NAMALWA (cell line): ENCODE data around the gene FAM217B.
"Not testable (repeated sequence)": the region's sequence is repeated elsewhere in the genome, so short reads cannot be mapped to it uniquely, and the experiment has no call there.

ENCODE experiments used
- DNase-seq: peaks from one replicate; pipeline ENCODE4 v3.0.0-alpha.2; 2015; ENCODE audit warnings: low spot score

FAM217B gene

GRCh38 chr20:59938696-59939051, 1.5 kb upstream of the FAM217B start:
- no peak for DNase-seq

DNA sequence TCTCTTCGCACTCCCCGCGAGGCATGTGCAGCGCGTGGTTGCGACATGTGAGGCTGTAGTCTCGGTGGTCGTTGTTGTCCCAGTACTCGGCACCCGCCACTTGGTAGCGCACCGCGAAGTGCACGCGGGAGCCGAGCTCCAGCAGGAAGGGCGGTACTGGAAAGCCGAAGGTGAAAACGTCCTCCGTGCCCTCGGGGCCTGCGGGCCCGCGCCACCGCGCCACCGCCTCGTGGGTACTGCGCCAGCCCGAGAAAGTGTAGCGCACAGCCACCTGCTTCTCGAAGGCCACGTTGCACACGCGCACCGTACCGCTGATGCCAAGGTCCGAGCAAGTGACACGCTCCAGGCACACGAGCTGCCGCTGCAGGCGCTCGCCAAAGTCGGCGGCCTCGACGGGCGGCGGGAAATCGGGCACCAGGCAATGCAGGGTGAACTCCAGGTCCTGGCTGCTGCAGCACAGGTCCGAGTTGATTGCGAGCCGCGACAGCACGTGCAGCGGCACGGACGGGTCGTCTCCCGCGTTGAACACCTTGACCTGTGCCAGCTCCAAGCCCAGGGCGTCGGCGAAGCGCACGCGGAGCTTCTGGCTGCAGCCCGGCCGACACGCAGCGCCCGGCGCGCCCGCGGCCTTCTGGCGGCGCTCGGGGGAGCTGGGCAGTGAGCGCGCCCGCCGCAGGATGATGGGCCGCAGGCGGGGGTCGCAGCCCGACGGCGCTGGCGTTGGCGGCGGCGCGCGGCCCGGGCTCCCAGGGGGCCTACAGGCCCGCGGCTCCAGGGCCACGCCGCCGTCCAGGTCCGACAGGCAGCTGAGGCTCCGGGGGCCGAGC, 924 bp upstream of the FAM217B start:
- no peak for DNase-seq

DNA sequence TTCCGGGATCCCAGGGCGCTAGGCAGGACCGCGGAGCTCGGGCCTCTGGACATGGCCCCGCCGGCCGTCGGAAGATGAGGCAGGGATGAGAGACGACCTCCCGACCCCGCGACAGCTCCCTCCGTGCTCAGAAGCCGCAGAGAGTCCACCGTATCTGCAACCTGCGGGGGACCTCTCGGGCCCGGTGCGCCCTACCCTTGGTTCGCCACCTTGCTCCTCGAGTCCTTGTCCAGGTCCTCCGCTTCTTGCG, 385 bp upstream of the FAM217B start:
- no peak for DNase-seq

GRCh38 chr20:59940956-59941294, 736 bp downstream of the FAM217B start:
- DNase-seq: no peak

GRCh38 chr20:59942245-59942644, 2.1 kb downstream of the FAM217B start:
- no peak for DNase-seq

DNA sequence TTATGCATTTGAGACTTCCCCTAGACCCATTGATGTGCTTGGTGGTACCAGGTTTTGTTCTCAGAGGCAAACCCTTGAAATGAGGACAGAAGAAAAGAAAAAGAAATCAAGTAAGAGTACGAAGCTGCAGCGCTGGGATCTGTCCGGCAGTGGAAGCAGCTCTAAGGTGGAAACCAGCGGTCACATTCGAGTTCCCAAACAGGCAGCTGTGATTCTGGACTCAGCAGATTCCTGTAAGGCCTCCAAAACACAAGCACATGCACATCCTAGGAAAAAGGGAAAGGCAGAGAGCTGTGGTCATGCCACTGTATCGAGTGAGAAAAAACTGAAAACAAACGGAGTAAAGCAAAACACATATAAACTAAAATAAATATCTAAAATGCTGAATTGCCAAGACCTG, 4.5 kb downstream of the FAM217B start:
- no peak for DNase-seq

- no peak for DNase-seq
Observed at GRCh38 chr20:59945175-59945574, 5.0 kb downstream of the FAM217B start.

DNA sequence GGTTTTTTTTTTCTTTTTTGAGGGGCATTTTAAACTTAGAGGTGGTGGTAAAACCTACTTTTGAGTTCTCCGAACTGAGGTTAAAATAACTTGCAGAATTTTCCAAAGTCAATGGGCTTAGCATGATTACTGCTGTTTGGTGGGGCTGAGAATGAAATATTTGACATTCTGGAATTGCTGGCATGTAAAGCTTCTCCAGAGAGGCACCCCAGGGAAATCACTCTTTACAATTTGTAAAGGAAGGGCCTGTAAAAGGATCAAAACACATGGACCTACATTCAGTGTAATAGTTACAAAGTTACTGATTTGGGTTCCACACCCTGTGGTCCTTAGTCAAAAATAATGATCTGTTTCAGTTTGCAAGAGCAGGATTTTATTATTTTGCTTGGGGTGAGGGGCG, 5.5 kb downstream of the FAM217B start:
- no peak for DNase-seq

- no peak for DNase-seq
Observed at GRCh38 chr20:59947376-59947775, 7.2 kb downstream of the FAM217B start.

DNA sequence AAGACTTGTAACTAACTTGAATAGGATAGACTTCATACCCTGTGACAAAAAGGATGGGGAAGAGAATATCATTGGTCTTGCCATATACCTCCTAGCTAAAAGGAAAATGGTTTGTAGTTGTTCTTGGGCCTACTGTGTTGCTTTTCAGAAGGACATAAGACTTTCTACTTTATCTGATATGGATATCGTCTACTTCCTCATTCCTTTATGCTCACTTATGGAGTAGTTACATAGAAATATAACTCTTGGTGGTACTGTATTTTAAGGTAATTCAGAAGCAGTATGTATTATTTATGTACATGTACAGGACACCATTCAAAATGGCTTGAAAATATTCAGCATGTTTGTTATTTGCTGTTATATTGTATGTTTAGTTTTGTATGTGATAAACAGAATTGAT, 8.0 kb downstream of the FAM217B start:
- peak; percentile 6 for DNase-seq

DNA sequence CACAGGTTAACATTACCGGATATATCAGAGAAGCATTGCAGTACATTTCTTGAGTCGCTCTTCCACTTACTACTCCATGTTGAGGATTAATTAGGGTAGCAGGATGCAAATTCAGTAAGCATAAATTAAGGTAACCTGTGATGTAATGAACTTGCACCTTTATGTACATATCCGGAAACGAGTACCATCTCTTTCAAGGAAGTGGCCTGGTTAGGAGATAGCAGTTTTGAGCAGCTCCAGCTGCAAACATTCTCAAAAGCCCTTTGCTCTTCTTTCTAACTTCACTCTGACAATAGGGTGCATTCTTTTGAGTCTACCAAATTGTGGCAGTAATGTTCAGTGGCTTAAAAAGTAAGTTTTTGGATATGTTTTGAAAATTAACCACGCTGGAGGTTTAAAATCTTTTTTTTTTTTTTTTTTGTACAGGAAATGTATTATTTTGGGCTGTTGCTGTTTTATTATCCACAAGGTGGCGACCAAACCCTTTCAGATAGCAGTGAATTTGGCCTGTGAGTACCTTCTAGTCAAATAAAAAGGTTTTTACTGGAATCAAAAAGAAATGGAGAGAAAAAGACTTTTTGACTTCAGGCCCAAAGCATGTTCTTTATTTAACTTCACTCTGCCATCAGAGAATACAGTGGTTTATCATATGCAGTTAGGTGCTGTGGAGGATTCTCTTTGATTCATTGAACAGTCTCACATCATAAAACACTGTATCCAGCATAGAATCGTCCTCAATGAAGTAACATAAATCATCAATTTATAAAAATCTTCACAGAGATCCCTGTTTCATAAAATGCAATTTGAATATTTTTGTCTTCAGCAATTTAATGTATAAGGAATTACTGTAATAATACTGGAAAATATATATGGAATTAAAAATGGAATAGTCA, 8.9 kb downstream of the FAM217B start:
- peak; percentile 78 for DNase-seq

- no peak for DNase-seq
Observed at GRCh38 chr20:59949911-59950310, 9.7 kb downstream of the FAM217B start.

GRCh38 chr20:59954718-59955117, 14.5 kb downstream of the FAM217B start:
- no peak for DNase-seq

- peak; percentile 61 for DNase-seq
Observed at GRCh38 chr20:59955131-59955796, 15.1 kb downstream of the FAM217B start.

DNA sequence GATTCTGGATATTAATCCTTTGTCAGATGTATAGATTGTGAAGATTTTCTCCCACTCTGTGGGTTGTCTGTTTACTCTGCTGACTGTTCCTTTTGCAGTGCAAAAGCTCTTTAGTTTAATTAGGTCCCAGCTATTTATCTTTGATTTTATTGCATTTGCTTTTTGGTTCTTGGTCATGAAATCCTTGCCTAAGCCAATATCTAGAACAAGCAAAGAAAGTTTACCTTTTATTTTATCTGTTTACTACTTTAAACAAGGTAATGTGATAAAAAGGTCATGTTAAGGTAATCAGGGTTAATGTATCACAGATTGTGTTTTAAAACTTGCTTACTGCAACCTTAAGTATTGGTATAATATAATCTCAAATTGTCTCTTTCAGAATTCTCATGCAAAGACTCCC, 17.4 kb downstream of the FAM217B start:
- DNase-seq: not testable (repeated sequence)

DNA sequence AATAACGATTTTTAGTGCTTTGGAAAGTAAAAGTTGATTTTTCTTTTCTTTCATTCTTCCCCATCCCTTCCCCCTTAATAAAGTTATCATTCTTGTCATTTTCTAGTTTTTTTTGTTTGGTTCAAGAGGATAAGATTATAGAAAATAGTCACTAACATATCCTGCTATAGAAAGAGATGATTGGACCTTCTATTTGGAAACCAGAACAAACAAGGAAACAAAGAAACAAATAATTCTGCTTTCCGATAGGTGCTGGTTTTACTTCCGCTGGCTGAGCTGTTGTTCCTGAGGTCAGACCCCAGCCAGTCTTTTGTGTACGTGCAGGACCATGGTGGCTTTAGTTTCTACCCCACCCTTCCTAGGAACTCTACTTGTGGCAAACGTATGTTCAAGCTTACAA, 17.9 kb downstream of the FAM217B start, which contains the start of gene CDH26:
Gene CDH26, plus strand, starts transcription at position 301 of the 400 bp plus-strand sequence. CDS start 304 bp downstream, outside the sequence.
- no peak for DNase-seq

DNA sequence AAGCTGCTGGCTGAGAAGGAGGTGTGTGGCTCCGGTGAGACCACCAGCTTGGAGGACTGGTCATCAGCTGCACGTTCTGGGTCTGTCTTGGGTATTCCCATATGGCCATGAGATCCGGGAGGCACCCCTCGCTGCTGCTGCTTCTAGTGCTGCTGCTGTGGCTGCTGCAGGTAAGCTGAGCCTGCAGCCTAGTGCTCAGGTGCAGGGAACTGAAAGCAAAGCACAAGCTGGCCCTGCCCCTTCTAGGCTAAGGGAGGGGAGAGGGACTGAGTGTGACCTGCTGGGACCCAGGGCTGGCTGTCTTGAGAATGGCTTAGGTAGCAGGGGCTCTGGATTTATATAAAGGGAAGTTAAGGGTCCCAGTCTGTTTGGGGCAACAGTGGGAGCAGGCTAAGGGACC, 18.4 kb downstream of the FAM217B start:
- DNase-seq: no peak

GRCh38 chr20:59961423-59961822, 21.2 kb downstream of the FAM217B start:
- DNase-seq: no peak

DNA sequence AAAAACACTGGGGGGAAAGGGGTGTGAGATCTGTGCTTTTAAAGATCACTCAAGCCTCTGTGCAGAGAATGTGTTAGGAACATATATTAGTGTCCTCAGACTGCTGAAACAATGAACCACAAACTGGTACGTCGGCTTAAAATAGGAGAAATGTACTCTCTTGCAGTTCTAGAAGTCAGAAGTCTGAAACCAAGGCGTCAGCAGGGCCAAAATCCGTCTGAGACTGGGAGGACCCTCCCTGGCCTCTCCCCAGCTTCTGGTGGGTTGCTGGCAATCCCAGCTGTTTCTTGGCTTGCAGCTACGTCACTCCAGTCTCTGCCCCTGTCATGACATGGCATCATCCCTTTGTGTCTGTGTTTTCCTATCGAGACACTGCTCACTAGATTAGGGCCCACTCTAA, 22.0 kb downstream of the FAM217B start:
- DNase-seq: no peak

DNA sequence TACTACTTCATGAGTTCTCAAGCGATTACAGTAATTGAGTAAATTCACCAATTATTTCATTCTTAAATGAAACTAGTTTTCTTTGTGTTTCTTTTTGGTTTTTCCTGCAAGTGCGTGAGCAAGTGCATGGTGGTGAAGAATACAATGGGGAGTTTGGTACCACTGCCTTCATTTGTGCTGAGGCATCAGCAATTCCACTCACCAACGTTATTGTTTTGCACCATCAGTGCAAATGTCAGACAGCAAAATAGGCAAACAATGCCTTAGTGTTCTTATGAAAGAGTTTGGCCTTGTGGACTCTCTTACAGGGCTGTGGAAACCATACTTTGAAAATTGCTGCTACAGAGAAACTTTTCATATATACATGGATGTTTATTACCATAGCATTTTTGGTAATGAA, 26.2 kb downstream of the FAM217B start:
- DNase-seq: no peak

- no peak for DNase-seq
Observed at GRCh38 chr20:59971428-59971827, 31.2 kb downstream of the FAM217B start.

DNA sequence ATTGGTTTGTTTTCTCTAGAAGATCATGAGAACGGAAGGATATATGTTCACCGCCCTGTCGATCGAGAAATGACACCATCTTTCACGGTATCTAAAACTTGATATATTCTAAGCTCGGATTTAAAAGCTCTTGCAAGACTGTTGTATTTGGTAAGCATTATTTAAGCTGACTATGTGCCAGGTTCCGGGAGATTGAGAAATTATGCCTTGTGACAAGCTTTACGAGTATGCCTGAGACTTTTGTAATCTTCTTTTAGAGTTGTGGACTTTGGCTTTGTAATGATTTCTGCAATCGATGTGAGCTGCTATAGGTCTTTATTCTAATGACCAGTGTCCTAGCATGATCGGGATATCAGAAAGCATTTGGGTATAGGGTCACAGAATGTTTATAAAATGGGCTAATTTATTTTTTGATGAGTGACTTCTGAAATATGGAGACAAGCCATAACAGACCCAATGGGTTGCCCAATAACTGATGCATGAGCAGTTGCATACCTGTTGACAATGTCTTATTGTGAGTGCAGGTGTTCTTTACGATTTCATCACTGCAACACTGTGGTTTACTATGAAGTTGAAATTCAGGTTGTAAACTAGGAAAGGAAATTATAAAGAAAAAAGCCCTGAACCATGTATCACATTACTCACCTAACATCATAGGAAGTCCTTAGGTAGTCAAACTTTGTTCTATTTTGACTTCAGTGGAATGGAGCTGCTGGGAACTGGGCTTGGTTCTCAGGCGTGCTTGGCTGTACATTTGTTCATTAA, 32.0 kb downstream of the FAM217B start:
- no peak for DNase-seq
